HL-60/S4 treated with retinoic acid at 250 ng/mL for 4 days and 3 days (cell line): ENCODE measurements around the gene ATP9B.
"Not testable (repeated sequence)": the region's sequence is repeated elsewhere in the genome, so short reads cannot be mapped to it uniquely, and the experiment has no call there.

Experiments used
- in situ Hi-C: fragments of 300-500 bp; cut with MboI; formaldehyde crosslinking; loops from 2 replicates; pipeline ENCODE4 v1.7.0; 2022; ENCODE audit warnings: low sequenced_read_pairs

The ATP9B gene

GRCh38 chr18:79234438-79234837, 165.2 kb downstream of the ATP9B start:
- in situ Hi-C loops, result no loop called here

- in situ Hi-C loops, result no loop called here
These were observed 170.4 kb downstream of the ATP9B start for GRCh38 chr18:79239631-79240030.

GRCh38 chr18:79241755-79242154, 172.6 kb downstream of the ATP9B start:
- in situ Hi-C loops, result no loop called here

GRCh38 chr18:79242246-79242645, 173.1 kb downstream of the ATP9B start:
- in situ Hi-C loops, result no loop called here

- in situ Hi-C loops, result no loop called here
These were observed 176.4 kb downstream of the ATP9B start for GRCh38 chr18:79245517-79246001.

GRCh38 chr18:79246309-79247108, 177.3 kb downstream of the ATP9B start:
- in situ Hi-C loops, result no loop called here

GRCh38 chr18:79248495-79249060, 179.4 kb downstream of the ATP9B start:
- in situ Hi-C loops, result no loop called here

- in situ Hi-C loops, result no loop called here
These were observed 181.2 kb downstream of the ATP9B start for GRCh38 chr18:79250301-79250981.

- in situ Hi-C loops, result no loop called here
These were observed 181.8 kb downstream of the ATP9B start for GRCh38 chr18:79251021-79251420.

GRCh38 chr18:79252904-79253633, 183.9 kb downstream of the ATP9B start:
- in situ Hi-C loops, result no loop called here

GRCh38 chr18:79257480-79257879, 188.3 kb downstream of the ATP9B start:
- in situ Hi-C loops, result no loop called here

- in situ Hi-C loops, result no loop called here
These were observed 189.3 kb downstream of the ATP9B start for GRCh38 chr18:79258447-79258846.

- in situ Hi-C loops, result no loop called here
These were observed 190.0 kb downstream of the ATP9B start for GRCh38 chr18:79259218-79259617.

- in situ Hi-C loops, result no loop called here
These were observed 190.8 kb downstream of the ATP9B start for GRCh38 chr18:79260023-79260422.

GRCh38 chr18:79260510-79260909, 191.3 kb downstream of the ATP9B start:
- in situ Hi-C loops, result no loop called here

- in situ Hi-C loops, result not testable (repeated sequence)
These were observed 195.9 kb downstream of the ATP9B start for GRCh38 chr18:79265068-79265467.

- in situ Hi-C loops, result not testable (repeated sequence)
These were observed 202.6 kb downstream of the ATP9B start for GRCh38 chr18:79271812-79272211.

GRCh38 chr18:79272916-79273315, 203.7 kb downstream of the ATP9B start:
- in situ Hi-C loops, result no loop called here

- in situ Hi-C loops, result no loop called here
These were observed 205.6 kb downstream of the ATP9B start for GRCh38 chr18:79274823-79275222.

- in situ Hi-C loops, result no loop called here
These were observed 206.3 kb downstream of the ATP9B start for GRCh38 chr18:79275461-79275860.

- in situ Hi-C loops, result no loop called here
These were observed 206.8 kb downstream of the ATP9B start for GRCh38 chr18:79275992-79276391.
